ENCODE data around the gene BICD2. TPM values are rescaled to one million over a fixed set of nuclear protein-coding genes. Genes with fewer than 3 reads are reported as not detected.
A peak's percentile ranks its signal among the peaks of the same experiment; 100 is the strongest.

The BICD2 gene
- polyA plus RNA-seq, 12 donors: 22.4 to 35.4 (median 27.9) TPM; not detected in 1

DNA sequence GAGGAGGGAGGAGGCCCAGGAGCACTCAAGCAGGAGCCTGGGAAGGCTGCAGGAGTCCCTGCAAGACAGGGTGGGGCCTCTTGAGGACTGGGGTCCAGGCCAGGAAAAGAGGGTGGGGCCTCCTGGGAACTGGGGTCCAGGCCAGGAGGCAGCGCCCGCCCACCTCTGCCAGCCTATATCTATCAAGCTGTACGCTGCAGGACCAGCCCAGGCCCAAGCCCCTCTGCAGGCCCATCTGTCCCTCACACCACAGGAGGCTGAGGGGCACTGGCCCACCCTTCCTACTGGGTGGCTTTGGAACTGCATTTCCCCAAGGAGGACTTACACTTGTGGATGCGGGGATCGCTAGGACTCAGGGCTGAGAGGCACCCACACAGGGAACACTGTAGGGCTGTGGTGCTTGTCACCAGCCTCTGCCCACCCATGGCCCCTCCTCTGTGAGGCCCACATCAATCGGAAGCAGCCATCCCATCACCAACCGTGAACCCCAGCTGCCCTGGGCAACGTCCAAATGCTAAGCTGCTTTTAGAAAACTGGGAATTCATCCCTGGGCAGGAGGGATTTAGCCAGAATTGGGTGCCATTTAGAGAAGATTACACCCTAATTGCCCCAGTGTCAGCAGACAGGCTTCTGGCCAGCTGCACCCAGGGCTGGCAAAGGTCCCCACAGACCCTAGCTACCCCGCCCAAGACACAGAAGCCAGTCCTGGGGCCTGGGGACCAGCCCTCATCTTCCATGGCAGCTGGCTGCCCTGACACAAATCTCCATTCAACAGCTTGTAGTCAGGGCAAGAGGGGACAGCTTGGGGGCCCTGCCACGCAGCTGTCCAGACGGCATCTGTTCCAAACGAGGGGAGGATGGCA, 15.3 kb downstream of the BICD2 start:
- peak; percentile 44 for DNase-seq

DNA sequence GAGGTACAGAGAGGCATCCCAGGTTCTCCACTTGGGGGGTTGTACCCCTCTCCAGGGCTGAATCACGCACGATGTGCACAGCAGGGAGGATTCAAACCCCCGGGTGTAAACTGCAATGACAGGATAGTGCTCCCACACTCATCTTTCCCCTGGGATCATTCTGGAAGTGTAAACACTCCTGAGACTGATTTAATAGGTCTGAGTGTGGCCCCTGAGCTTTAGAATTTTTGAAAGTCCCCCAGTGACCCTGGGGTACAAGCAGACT, 16.5 kb downstream of the BICD2 start:
- no peak for DNase-seq

DNA sequence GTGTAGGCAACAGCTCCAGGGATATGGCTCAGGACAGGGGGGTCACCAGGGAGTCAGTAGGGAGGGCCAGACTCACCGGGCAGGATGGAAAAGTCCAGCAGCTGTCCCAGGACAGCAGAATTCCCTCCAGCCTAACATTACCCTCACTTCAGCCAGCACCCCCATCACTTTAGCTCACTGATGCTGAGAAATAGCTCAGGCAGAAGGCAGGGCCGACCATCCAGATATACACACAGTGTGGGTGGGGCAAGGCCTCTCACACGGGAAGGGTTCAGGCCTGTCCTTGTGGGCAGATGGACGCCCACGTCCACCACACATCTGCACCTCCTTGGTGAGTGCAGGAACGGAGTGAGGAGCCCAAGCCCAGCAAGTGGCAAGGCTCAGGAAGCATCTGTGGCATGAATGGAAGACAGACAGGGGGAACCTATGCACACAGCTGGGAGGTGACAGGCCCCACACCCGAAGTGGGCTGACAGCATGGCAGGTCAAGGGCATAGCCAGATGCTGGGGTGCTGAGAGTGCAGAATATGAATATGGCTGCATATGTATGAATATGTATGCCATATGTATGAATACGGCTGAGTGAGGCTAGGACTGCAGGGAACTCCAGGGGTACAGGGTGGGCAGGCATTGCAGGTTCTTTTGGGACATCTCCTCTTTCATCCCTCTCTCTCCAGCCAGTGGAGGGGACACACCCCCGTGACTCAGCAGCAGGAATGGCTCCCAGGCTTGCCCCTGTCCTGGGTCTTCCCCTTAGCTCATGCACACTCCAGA, 17.0 kb downstream of the BICD2 start:
- DNase-seq: no peak

DNA sequence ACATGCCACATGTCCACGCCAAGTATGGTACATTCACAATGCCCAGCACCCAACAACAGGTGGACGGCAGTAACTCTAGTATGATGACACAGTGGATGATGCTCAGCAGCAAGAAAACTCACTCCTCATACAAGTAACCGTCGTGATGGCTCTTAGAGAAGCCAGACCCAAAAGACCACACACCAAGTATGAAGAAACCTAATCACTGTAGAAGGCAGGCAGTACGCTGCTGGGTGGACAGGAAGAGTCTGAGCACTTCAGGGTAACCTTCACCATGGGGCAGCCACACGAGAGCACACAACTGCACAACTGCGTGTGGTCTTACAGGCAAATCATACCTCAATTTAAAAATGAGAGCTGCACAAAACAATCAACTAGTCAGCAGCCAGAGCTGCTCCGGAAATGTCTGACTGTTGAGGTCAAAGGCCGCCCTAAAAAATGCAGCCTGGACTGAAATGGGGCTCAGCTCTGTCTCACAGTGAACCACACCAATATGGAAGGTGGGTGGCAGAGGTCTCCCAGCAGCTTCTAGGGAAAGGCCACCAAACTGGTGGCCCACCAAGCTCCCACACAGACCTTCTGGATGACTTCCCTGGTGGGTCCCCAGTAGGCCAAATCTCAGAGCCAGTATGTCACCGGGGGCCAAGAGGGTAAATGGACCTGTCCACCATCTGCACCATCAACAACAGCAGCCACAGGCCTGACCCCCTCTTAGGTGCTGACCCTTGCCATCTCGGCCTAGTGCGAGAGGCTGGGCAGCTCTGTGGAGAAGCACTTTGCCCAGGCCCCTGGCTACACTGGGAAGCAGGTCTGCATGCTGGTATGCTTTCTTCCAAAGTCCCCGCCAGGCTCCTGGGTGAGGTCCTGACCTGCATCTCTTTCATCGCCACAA, 17.8 kb downstream of the BICD2 start:
- DNase-seq: no peak

GRCh38 chr9:92745881-92746280, 18.8 kb downstream of the BICD2 start:
- no peak for DNase-seq

DNA sequence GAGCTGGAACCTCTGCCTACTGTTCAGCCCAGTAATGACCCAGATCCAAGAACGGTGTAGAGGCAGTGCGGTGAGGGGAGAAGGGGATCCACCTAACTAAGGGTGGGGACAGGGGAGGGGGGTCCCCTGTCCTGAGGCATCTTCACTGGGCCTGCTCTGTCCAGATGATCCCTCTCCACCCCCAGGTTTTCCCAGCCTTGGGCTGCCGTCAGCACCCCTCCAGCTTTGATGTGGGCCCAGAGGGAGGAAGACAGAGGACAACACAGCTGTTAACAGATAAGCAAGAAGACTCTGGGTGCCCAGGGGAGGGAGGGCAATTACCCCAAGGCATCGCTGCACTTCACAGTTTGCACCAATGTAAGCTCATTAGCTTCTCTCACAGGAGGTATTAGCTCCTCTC, 19.3 kb downstream of the BICD2 start:
- no peak for DNase-seq

DNA sequence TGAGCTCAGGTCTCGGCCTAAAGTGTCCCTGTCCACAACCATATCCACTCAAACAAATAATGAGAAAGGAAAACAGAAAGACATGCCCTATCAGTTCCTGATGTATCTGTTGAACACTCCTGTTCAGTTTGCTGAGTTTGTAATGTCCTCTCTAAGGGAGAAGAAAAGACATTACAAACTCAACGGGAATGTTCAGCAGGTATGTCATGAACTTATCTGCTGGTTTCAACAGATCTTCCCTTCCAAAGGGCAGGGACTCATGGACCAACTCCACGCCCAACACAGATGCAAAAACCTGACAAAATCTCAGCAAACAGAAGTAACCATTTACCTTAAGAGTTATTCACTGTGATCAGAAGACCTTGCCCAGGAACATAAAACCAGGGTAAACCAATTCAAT, 23.7 kb downstream of the BICD2 start:
- DNase-seq: no peak

GRCh38 chr9:92740446-92740961, 24.1 kb downstream of the BICD2 start:
- no peak for DNase-seq

- no peak for DNase-seq
These were observed 24.6 kb downstream of the BICD2 start for GRCh38 chr9:92740009-92740408.

DNA sequence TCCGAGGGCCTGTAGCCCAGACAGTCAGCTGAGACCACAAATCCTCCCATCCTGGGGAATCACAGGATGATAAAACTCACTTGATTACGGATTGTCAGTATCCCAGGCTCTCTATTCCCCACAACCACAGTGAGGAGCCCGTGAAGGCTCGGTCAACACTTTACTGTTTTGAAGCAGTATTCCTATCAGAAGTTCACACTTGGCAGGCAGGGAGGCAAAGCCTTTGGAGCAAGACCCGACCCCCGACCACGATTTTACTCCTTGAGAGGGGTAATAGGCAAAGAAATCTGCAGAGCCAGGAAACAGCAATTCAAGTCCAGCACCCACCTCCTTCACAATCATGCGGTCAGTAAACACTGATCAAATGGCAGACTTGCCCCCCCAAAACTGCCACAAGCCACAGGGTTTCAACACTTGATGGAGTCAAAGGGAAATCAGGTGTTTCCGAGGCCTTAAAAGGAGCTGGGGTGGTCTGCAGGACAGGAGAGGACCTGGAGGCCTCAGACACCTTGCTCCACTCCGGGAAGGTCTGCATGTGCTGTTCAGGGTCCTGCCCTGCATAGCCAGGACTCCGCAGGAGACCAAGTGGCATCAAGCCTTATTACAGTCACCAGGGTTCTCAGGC, 25.2 kb downstream of the BICD2 start:
- DNase-seq: no peak

GRCh38 chr9:92738661-92739081, 26.0 kb downstream of the BICD2 start:
- DNase-seq: no peak

GRCh38 chr9:92737611-92738299, 26.9 kb downstream of the BICD2 start:
- no peak for DNase-seq

DNA sequence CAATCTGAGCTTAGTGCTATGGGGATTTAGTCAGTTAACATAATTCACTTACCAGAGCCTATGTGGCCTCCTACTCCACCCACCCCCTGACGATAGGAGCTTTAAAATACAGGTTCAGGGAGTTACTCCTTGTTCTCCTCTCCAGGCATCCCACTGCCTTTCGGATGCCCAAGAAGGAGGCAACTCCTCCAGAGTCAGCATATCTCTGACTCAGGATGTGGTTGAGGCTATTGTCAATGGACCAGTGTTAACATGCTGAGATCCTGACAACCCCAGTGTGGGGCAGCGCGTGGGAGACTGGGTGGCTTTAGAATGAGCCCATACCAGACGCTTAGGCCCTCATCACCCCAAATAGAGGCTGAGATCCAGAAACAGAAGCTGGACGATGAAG, 27.4 kb downstream of the BICD2 start:
- no peak for DNase-seq

- no peak for DNase-seq
These were observed 27.9 kb downstream of the BICD2 start for GRCh38 chr9:92736563-92737215.

DNA sequence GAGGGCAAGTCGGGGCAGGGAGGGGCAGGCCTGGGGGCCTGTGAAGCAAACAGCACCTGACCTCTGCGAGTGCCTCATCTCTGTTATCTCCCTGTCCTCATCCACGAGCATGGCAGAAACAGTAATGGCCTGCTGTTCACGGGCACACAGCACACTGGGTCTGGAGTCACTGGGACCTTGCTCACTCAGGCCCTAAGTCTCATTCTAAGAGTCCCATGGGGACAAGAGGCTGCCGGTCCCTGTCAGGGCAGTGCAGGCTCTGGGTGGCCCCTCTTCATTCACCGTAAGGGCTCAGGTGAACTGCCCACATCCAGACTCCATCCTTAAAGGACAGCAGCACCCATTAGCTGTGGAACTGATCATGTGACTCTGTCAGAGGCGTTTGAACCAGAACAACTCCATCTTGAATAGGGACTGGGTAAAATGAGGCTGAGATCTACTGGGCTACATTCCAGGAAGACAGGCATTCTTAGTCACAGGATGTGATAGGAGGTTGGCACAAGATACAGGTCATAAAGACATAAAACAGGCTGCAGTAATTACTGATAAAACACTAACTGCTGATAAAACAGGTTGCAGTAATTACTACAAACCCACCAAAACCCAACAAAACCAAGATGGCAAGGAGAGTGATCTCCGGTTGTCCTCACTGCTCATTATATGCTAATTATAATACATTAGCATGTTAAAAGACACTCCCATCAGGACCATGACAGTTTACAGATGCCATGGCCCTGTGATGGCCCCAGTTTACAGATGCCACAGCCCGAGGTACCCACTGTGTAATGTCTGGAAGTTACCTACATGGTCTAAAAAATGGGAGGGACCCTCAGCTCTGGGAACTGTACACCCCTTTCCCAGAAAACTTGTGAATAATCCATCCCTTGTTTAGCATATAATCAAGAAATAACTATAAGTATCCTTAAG, 28.7 kb downstream of the BICD2 start:
- no peak for DNase-seq

DNA sequence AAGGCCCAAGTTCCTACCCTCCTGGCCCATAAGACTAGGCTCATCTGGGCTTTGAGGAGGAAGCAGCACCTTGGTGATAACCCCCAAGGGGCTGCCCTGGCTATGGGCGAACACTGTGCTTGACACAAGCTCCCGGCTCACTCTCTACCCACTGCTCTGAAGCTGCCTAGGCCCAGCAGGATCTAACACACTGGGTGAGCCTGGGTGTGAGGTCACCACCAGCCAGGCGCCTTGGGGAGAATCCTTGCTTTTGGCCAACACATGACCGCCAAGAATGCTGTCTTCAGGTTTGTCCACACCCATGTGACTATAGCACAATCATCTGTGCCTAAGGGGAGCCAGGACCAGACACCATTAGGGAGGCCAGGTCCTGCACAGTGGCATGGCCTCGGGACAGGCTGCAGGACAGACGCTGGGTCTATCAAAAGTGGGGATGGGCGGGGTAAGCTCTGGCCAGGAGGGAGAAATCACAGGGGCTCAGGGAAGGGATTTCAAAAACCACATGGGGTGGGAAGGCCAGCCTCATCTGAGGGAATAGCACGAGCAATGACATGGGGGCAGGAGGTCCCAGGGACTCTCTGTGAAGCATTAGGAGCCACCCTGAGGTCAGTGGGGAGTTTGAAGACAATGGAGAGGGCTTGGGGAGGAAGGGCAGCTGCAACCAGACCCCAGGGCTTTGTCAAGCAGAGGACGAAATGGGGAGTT, 29.6 kb downstream of the BICD2 start:
- DNase-seq: no peak

- no peak for DNase-seq
These were observed 33.7 kb downstream of the BICD2 start for GRCh38 chr9:92730897-92731296.

- no peak for DNase-seq
These were observed 34.9 kb downstream of the BICD2 start for GRCh38 chr9:92729735-92730155.
